HG02763 (cell line): ENCODE results near the gene TBL3.

Experiments used
- ATAC-seq: cut with Tn5 transposase; IDR thresholded peaks from one replicate; pipeline ENCODE4 v1.9.1; 2021; ENCODE audit warnings: mild to moderate bottlenecking, moderate library complexity; ENCODE audit not compliant: unreplicated experiment

The TBL3 gene

GRCh38 chr16:2013527-2013926, 41.7 kb downstream of the TBL3 start:
- ATAC-seq = no peak

GRCh38 chr16:2015117-2015946, 43.5 kb downstream of the TBL3 start:
- ATAC-seq = no peak

DNA sequence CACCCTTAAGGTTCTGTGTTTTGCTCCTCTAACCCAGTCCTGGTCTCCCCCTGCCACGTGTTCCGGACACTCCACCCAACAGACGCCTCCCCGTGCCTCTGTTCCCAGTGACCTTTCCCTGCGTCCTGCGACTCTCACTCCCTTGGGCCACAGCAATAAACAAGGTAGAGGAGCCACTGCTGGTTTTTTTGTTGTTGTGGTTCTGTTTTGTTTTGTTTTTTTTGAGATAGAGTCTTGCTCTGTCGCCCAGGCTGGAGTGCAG, 44.0 kb downstream of the TBL3 start:
- no peak for ATAC-seq

DNA sequence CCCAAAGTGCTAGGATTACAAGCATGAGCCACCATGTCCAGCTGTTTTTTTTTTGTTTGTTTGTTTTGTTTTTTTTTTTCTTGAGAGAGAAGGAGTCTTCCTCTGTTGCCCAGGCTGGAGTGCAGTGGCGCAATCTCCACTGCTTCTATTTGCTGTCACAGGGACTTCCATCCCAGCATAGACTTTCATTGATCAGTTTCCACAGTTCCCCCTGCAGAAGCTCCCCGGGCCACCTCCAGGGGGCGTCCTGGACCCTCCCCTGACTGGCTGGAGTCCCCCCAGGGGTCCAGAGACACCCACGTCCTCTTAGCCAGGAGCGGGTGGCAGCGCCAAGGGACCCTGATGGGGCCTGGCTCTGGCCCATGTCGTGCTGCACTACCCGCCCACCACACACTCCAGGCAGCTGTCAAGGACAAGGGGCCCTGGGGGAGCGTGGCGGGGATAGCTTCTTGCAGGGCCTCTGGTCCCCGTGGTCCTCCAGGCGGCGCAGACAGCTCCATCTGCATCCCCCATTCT, 44.6 kb downstream of the TBL3 start:
- ATAC-seq = no peak

DNA sequence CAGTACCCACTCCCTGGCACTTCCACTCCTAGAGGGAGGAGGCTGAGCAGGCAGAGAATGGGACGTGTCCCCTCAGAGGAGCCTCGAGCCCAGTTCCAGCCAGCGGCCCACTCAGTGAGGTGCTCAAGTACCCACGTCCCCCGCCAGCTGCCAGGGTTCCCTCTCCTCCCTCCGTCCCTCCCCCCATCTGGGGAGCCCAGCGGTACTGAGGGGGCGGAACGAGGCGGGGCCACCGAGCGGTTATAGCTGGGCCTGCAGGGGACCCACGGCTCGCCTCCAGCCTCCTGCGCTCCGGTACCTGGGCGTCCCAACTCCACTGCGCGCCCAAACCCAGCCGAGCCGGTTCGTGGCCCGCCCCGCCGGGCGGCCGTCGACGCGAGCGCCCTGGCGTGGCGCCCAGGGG, 47.7 kb downstream of the TBL3 start, which contains the start of gene NPW:
Gene NPW (plus strand): TSS at position 268 of the 403 bp plus-strand sequence.
- ATAC-seq = no peak

- ATAC-seq = no peak
Observed at GRCh38 chr16:2019921-2020831, 48.3 kb downstream of the TBL3 start.

DNA sequence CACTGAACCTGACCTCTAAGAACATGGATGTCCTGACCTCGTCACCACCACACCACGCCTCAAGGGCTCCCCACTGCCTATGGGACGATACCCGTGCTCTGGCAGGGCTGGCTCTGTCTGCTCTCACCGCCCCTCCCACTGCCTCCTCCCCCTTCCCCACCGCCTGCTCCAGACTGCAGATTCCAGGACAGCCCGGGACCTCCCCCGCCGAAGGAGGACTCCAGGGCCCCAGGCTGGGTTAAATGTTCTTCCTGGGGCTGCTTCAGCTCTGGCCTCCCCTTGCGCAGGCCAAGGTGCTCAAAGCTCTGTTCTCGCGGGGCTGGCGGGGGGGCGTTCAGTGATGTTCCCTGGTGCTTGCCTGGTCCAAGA, 50.9 kb downstream of the TBL3 start:
- ATAC-seq = no peak

DNA sequence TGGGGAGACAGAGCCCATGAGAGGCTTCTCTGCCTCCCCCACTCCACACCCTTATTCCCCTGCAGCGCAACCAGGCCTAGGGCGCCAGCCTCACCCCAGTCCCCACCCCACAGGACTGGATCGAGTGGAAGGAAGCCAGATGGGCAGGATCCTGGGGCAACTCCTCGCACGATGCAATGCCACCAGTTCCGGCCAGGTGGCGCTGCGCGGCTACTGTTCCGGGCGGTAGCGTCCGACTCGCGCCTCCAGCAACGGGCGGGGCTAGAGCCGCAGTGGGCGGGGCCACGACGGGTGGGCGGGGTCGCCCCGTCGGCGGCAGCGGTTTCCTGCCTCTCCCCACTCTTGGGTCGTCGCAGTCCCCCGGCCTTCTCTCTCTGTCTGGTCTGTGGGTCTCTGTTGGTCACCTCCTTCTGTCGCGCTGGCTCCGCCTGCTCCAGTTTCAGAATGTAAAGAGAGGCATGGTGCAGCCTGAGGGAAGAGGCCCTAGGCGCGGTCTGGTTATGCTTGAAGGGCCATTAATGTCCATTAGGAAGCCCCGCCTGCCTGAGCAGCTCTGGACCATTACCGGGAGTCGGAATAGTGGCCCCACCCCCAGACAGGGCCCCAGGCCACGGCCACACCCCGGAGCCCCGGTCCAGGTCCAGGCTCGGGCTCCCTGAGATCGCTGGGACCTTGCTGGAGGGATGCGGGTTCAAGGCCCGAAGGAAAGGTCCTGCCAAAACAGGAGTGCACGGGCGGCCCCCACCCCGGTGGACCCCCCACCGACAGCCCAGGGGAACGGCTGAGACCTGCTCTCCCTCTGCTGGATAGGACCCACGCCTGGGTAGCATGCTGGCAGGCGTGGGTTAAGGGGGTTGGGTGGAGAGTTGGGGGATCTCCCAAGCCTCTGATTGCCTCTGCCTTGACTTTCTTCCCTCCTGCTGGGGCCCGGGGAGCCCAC, 51.5 kb downstream of the TBL3 start:
- peak; percentile 67 for ATAC-seq

- no peak for ATAC-seq
Observed at GRCh38 chr16:2024032-2024420, 52.2 kb downstream of the TBL3 start.

GRCh38 chr16:2025251-2025650, 53.4 kb downstream of the TBL3 start:
- no peak for ATAC-seq

- ATAC-seq = no peak
Observed at GRCh38 chr16:2025878-2026460, 54.1 kb downstream of the TBL3 start.

- ATAC-seq = no peak
Observed at GRCh38 chr16:2026461-2027023, 54.7 kb downstream of the TBL3 start, which contains the start of gene NHERF2. Gene NHERF2, plus strand, starts transcription at chr16:2026902. Its CDS starts 104 bp downstream, at chr16:2027006.

- no peak for ATAC-seq
Observed at GRCh38 chr16:2027024-2028010, 55.5 kb downstream of the TBL3 start.

GRCh38 chr16:2028146-2028545, 56.3 kb downstream of the TBL3 start:
- no peak for ATAC-seq

GRCh38 chr16:2028620-2029220, 56.9 kb downstream of the TBL3 start:
- no peak for ATAC-seq

- no peak for ATAC-seq
Observed at GRCh38 chr16:2029350-2029749, 57.5 kb downstream of the TBL3 start.

DNA sequence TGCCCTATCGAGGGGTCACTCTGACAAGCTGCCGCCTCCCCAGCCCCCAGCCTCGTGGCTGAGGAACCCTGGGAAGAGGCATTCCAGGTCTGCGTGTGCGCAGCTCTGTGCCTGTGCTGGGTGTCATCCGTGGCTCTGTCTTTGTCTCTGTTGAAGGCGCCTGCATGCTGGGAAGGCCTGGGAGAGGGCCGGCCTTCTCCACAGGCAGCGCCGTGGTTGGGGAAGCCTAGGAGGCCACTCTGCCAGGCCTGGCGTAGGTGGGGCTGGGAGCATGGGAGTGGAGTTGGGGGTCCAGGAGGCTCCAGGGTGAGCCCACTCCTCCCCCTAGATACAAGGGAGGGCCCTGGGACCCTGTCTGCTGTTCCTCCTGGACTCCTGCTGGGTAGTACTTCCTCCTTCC, 58.2 kb downstream of the TBL3 start:
- ATAC-seq = no peak

DNA sequence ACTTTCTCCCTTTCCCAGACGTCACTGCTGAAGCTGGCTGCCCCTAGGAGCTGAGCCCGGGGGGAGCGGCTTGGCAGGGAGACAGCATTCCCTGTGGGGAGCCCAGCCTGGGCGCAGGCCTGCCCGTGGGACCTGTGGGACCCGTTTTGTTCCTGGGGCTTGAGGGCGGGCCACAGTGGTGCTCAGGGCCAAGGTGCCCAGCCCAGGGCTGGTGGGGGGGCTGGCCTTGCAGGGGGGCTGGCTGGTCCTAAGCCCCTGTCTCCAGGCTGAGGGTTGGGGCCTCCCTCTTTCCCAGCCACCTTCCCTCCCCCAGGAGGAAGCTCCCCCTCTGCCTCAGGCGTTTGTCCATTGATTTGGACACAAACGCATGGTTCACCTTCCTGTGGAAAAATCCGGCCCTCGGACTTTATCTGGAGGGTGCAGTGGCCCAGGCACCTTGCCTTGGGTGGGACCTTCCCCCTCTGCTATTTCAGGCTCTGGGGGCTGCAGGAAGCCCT, 59.3 kb downstream of the TBL3 start:
- no peak for ATAC-seq
